ENCODE data around the gene EXD3. TPM values are rescaled to one million over a fixed set of nuclear protein-coding genes. Genes with fewer than 3 reads are reported as not detected.

Gene EXD3
- total and polyA plus RNA-seq, 7 donors: 8.9 to 29.7 (median 18.0) TPM

GRCh38 chr9:137371521-137371941 is 51.4 kb downstream of the EXD3 start:
- 95 to 96% methylated on average over 16 of the region's 16 CpGs for WGBS, 2 donors
- Histone ChIP-seq H3K27me3 (no peaks in the 10 kb centered on the region), H3K9me3 (no peaks in the 10 kb centered on the region), H3K4me1 (peaks cover 0 to 7% (median 0%) of the 10 kb centered on the region in 4 donors), H3K4me3 (no peak overlapping the region), H3K36me3 (peaks cover 0 to 27% (median 0%) of the 10 kb centered on the region in 4 donors), H3K27ac (no peak overlapping the region)
- intact Hi-C loops (cut with DNase I): no loop called here
- TF ChIP-seq POLR2A (IDR thresholded peaks at IDR 0.05) (no peak), EP300 (IDR thresholded peaks at IDR 0.05) (no peak), POLR2AphosphoS5 (IDR thresholded peaks at IDR 0.05) (no peak), CTCF (IDR thresholded peaks at IDR 0.05) (no peak)
- DNase-seq: peak; percentile 53

GRCh38 chr9:137370865-137371520 is 52.0 kb downstream of the EXD3 start:
- peak; percentile 51 for DNase-seq
- peaks cover 0 to 32% (median 2%) of the 10 kb centered on the region in 4 donors for H3K36me3 ChIP-seq
- H3K27ac ChIP-seq: no peak overlapping the region
- H3K4me1 ChIP-seq: peaks cover 0 to 7% (median 0%) of the 10 kb centered on the region in 4 donors
- no peak overlapping the region for H3K4me3 ChIP-seq
- H3K9me3 ChIP-seq: no peaks in the 10 kb centered on the region
- WGBS, 2 donors: 93% methylated on average over 52 of the region's 52 CpGs
- no peaks in the 10 kb centered on the region for H3K27me3 ChIP-seq
- TF ChIP-seq POLR2A (IDR thresholded peaks at IDR 0.05): no peak
- no peak for TF ChIP-seq CTCF (IDR thresholded peaks at IDR 0.05)
- no peak for TF ChIP-seq POLR2AphosphoS5 (IDR thresholded peaks at IDR 0.05)
- no peak for TF ChIP-seq EP300 (IDR thresholded peaks at IDR 0.05)
- intact Hi-C loops (cut with DNase I): no loop called here

GRCh38 chr9:137369911-137370764 is 52.8 kb downstream of the EXD3 start:
- Histone ChIP-seq H3K36me3 (peaks cover 0 to 35% (median 3%) of the 10 kb centered on the region in 4 donors), H3K4me3 (no peak overlapping the region), H3K9me3 (no peaks in the 10 kb centered on the region), H3K4me1 (peaks cover 0 to 7% (median 0%) of the 10 kb centered on the region in 4 donors), H3K27ac (no peak overlapping the region), H3K27me3 (no peaks in the 10 kb centered on the region)
- intact Hi-C loops (cut with DNase I): no loop called here
- TF ChIP-seq EP300 (IDR thresholded peaks at IDR 0.05): no peak
- no peak for TF ChIP-seq CTCF (IDR thresholded peaks at IDR 0.05)
- no peak for TF ChIP-seq POLR2A (IDR thresholded peaks at IDR 0.05)
- no peak for TF ChIP-seq POLR2AphosphoS5 (IDR thresholded peaks at IDR 0.05)
- WGBS, 2 donors: 85 to 86% methylated on average over 20 of the region's 20 CpGs
- DNase-seq: peak; percentile 52

- Histone ChIP-seq H3K27ac (no peak overlapping the region), H3K36me3 (peaks cover 0 to 35% (median 3%) of the 10 kb centered on the region in 4 donors)
- peak; percentile 56 for DNase-seq
These were observed 53.7 kb downstream of the EXD3 start for GRCh38 chr9:137369061-137369787.

More at GRCh38 chr9:137369061-137369787, 53.7 kb downstream of the EXD3 start:
- TF ChIP-seq POLR2AphosphoS5 (IDR thresholded peaks at IDR 0.05) (no peak), CTCF (IDR thresholded peaks at IDR 0.05) (no peak), EP300 (IDR thresholded peaks at IDR 0.05) (no peak), POLR2A (IDR thresholded peaks at IDR 0.05) (no peak)
- WGBS, 2 donors: 88 to 89% methylated on average over 36 of the region's 36 CpGs
- H3K4me1 ChIP-seq: peaks cover 0 to 7% (median 0%) of the 10 kb centered on the region in 4 donors
- no peaks in the 10 kb centered on the region for H3K27me3 ChIP-seq
- H3K9me3 ChIP-seq: no peaks in the 10 kb centered on the region
- H3K4me3 ChIP-seq: no peak overlapping the region
- intact Hi-C loops (cut with DNase I): no loop called here

All from sigmoid colon (tissue), 7 donors.